A673 (cell line): ENCODE measurements around the gene BICD1.

Source experiments
- EZH2 ChIP-seq: fragments of 200-600 bp; sonication (generic); IDR thresholded peaks from 2 replicates; pipeline ENCODE4 v1.6.1; 2017; ENCODE audit warnings: borderline replicate concordance, low read depth, mild to moderate bottlenecking, mixed read lengths, antibody characterized with exemption, low read length; ENCODE audit not compliant: poor library complexity, severe bottlenecking
- TF ChIP-seq, protein P1 (sequence below): fragments of 300-800, 200-600 bp; sonication (generic); conservative IDR thresholded peaks from 2 replicates; pipeline ENCODE4 v1.5.1; 2017; ENCODE audit warnings: low read depth, mild to moderate bottlenecking, antibody characterized with exemption, low read length, moderate library complexity, mixed read lengths

DNA sequence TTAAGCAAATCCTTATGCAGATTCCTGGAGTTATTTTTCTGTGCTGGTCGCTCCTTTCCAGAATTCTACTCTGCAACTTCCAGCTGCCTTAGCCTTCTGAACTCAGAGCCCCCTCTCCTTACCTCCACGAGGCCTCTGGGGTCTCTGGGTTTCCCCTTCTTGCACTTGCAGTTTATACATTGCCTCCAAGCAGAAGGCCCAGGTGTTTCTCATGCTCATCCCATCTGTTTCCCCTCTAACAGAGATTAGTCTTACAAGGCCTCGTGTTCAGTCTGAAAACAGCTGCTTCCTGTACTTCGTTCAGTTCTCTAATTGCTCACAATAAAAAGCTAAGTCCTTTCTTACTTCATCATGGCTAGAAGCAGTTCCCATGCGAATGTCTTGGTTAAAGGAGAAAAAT lies 158.3 kb downstream of the BICD1 start:
- TF ChIP-seq, protein P1, sequence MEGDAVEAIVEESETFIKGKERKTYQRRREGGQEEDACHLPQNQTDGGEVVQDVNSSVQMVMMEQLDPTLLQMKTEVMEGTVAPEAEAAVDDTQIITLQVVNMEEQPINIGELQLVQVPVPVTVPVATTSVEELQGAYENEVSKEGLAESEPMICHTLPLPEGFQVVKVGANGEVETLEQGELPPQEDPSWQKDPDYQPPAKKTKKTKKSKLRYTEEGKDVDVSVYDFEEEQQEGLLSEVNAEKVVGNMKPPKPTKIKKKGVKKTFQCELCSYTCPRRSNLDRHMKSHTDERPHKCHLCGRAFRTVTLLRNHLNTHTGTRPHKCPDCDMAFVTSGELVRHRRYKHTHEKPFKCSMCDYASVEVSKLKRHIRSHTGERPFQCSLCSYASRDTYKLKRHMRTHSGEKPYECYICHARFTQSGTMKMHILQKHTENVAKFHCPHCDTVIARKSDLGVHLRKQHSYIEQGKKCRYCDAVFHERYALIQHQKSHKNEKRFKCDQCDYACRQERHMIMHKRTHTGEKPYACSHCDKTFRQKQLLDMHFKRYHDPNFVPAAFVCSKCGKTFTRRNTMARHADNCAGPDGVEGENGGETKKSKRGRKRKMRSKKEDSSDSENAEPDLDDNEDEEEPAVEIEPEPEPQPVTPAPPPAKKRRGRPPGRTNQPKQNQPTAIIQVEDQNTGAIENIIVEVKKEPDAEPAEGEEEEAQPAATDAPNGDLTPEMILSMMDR: no peak
- no peak for TF ChIP-seq EZH2
